Testis (tissue), 3 donors: ENCODE measurements around the gene ADARB1. TPM values are rescaled to one million over a fixed set of nuclear protein-coding genes. Genes with fewer than 3 reads are reported as not detected.

Source experiments
- DNase-seq: peaks from one replicate; pipeline ENCODE4 v3.0.0-alpha.2; 2019
- H3K27ac ChIP-seq, 2 donors: fragments of 200-600 bp; sonication (generic); one replicate each; pipeline ENCODE4 v1.5.1; 2019
- H3K27me3 ChIP-seq: fragments of 200-600 bp; sonication (generic); one replicate; pipeline ENCODE4 v1.5.1; 2019
- H3K36me3 ChIP-seq: fragments of 200-600 bp; sonication (generic); one replicate; pipeline ENCODE4 v1.5.1; 2017; ENCODE audit warnings: low read depth; ENCODE audit errors: missing control alignments
- H3K4me1 ChIP-seq: fragments of 200-600 bp; sonication (generic); one replicate; pipeline ENCODE4 v1.5.1; 2019
- H3K4me3 ChIP-seq, 2 donors: fragments of 200-600 bp; sonication (generic); one replicate each; pipeline ENCODE4 v1.5.1; 2017 to 2019
- H3K9me3 ChIP-seq: fragments of 200-600 bp; sonication (generic); one replicate; pipeline ENCODE4 v1.5.1; 2017
- CTCF ChIP-seq, 3 experiments: fragments of 450-650 bp in 2 of 3; fragments of 200-600 bp in 1 of 3; sonication (generic) in 1 of 3; IDR thresholded peaks; one replicate each; pipeline ENCODE4 v1.5.1; 2016 to 2019; ENCODE audit warnings: antibody characterized with exemption in 3 of 3, mild to moderate bottlenecking in 2 of 3, moderate library complexity in 1 of 3
- POLR2A ChIP-seq: fragments of 450-650 bp; IDR thresholded peaks from one replicate; pipeline ENCODE4 v1.6.1; 2017; ENCODE audit warnings: antibody characterized with exemption, mild to moderate bottlenecking, moderate library complexity
- WGBS, 2 donors: methylation state at CpG; one replicate each; pipeline ENCODE4 v1.1.5; 2018; 5-methylcytosine and 5-hydroxymethylcytosine counted together
- intact Hi-C: fragments of 100-400 bp; cut with DNase I; formaldehyde crosslinking; loops from one replicate; pipeline ENCODE4 v1.15.1; 2023; ENCODE audit warnings: low total_unique reads
- polyA plus RNA-seq: library from polyadenylated mRNA; stranded (reverse); fragments of 350-450 nt; fragmentation: Illumina TruSeq; extraction: RNeasy Lipid Tissue Mini Kit (QIAGEN cat#74804); gene quantifications from one replicate; pipeline ENCODE4 v1.2.3, GENCODE V29; 2014; ENCODE audit warnings: low read depth, low replicate concordance; ENCODE audit not compliant: insufficient read depth
- total RNA-seq, 2 donors: library from RNA; depleted of rRNA; stranded (reverse); fragments of >200 nt; gene quantifications; one replicate each; pipeline ENCODE4 v1.2.3, GENCODE V29; 2016

Gene ADARB1
- total and polyA plus RNA-seq, 3 donors from 2014 or later: 17.6 to 23.0 (median 17.6) TPM

GRCh38 chr21:45040157-45040711, 34.1 kb upstream of the ADARB1 start:
- no peak overlapping the region for H3K4me3 ChIP-seq
- H3K27ac ChIP-seq: no peak overlapping the region
- no peak for DNase-seq
- no peaks in the 10 kb centered on the region for H3K9me3 ChIP-seq
- TF ChIP-seq CTCF (IDR thresholded peaks at IDR 0.05): no peak
- TF ChIP-seq POLR2A: no peak
- intact Hi-C loops: no loop called here
- 89 to 96% methylated on average over 9 of the region's 9 CpGs for WGBS, 2 donors
- peaks cover 7% of the 10 kb centered on the region for H3K4me1 ChIP-seq
- no peaks in the 10 kb centered on the region for H3K27me3 ChIP-seq
- H3K36me3 ChIP-seq: no peaks in the 10 kb centered on the region

GRCh38 chr21:45040739-45041138, 33.6 kb upstream of the ADARB1 start:
- intact Hi-C loops: no loop called here
- H3K9me3 ChIP-seq: no peaks in the 10 kb centered on the region
- peaks cover 7% of the 10 kb centered on the region for H3K4me1 ChIP-seq
- 84 to 89% methylated on average over 15 of the region's 15 CpGs for WGBS, 2 donors
- H3K27me3 ChIP-seq: no peaks in the 10 kb centered on the region
- no peak for DNase-seq
- TF ChIP-seq POLR2A (no peak), CTCF (IDR thresholded peaks at IDR 0.05) (no peak)
- H3K4me3 ChIP-seq: no peak overlapping the region
- H3K36me3 ChIP-seq: no peaks in the 10 kb centered on the region
- H3K27ac ChIP-seq: no peak overlapping the region

GRCh38 chr21:45041351-45041805, 33.0 kb upstream of the ADARB1 start:
- Histone ChIP-seq H3K27ac (no peak overlapping the region), H3K4me3 (no peak overlapping the region), H3K27me3 (no peaks in the 10 kb centered on the region), H3K36me3 (no peaks in the 10 kb centered on the region), H3K4me1 (peaks cover 7% of the 10 kb centered on the region), H3K9me3 (no peaks in the 10 kb centered on the region)
- intact Hi-C loops: no loop called here
- WGBS, 2 donors: 51 to 65% methylated on average over 11 to 16 of the region's 16 CpGs
- DNase-seq: peak; percentile 64
- TF ChIP-seq CTCF (IDR thresholded peaks at IDR 0.05) (no peak), POLR2A (no peak)

- no peak for DNase-seq
These were observed 32.3 kb upstream of the ADARB1 start for GRCh38 chr21:45041984-45042663.

More at GRCh38 chr21:45041984-45042663, 32.3 kb upstream of the ADARB1 start:
- TF ChIP-seq POLR2A (no peak), CTCF (IDR thresholded peaks at IDR 0.05) (no peak)
- Histone ChIP-seq H3K36me3 (no peaks in the 10 kb centered on the region), H3K27ac (no peak overlapping the region), H3K9me3 (no peaks in the 10 kb centered on the region), H3K4me1 (peaks cover 7% of the 10 kb centered on the region), H3K27me3 (no peaks in the 10 kb centered on the region), H3K4me3 (no peak overlapping the region)
- intact Hi-C loops: no loop called here
- 88 to 90% methylated on average over 7 of the region's 7 CpGs for WGBS, 2 donors
